ENCODE results near the gene CACNA1D.

DNA sequence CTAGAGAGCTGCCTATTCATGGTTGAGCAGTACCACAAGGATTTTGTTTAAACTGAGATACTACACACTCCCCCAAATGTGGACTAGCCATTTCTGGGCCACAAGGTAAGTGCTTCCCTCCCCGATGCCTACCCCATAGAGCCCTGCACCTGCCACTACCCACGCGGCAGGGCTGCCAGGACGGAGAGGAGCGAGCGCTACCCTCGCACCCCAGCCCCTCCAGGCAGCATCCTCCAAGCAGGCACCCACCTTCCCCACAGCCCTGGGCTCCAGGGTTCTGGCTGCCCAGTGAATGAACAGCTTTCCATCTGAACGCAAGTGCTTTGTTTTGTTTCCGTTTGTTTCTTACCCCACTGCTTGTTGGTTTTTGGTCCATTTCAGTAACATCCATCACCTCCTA lies 292.6 kb downstream of the CACNA1D start:
- no peak for TF ChIP-seq TAF1 (IDR thresholded peaks at IDR 0.05; ENCODE audit: low read depth, low read length)
- no peak for TF ChIP-seq POLR2AphosphoS5 (IDR thresholded peaks at IDR 0.05; ENCODE audit: low read depth, low read length)
- no peak for TF ChIP-seq POLR2A (IDR thresholded peaks at IDR 0.05; ENCODE audit: low read depth, low read length)
- TF ChIP-seq POU2F2 (IDR thresholded peaks at IDR 0.05; ENCODE audit: low read depth, low read length) = no peak
- no peak for TF ChIP-seq SPI1 (IDR thresholded peaks at IDR 0.05; ENCODE audit: low read depth, low read length)
- TF ChIP-seq PAX5 (IDR thresholded peaks at IDR 0.05; ENCODE audit: insufficient read depth, low read length, severe bottlenecking) = no peak
